22Rv1 (cell line): ENCODE measurements around the gene SHC2.

Source experiments
- ZFX ChIP-seq: fragments of 450-650 bp; IDR thresholded peaks from 2 replicates; pipeline ENCODE4 v1.6.1; 2017; ENCODE audit warnings: antibody characterized with exemption, borderline replicate concordance
- TF ChIP-seq, protein P1 (sequence below): fragments of 450-650 bp; IDR thresholded peaks from 2 replicates; pipeline ENCODE4 v1.5.1; 2017; ENCODE audit warnings: mild to moderate bottlenecking

DNA sequence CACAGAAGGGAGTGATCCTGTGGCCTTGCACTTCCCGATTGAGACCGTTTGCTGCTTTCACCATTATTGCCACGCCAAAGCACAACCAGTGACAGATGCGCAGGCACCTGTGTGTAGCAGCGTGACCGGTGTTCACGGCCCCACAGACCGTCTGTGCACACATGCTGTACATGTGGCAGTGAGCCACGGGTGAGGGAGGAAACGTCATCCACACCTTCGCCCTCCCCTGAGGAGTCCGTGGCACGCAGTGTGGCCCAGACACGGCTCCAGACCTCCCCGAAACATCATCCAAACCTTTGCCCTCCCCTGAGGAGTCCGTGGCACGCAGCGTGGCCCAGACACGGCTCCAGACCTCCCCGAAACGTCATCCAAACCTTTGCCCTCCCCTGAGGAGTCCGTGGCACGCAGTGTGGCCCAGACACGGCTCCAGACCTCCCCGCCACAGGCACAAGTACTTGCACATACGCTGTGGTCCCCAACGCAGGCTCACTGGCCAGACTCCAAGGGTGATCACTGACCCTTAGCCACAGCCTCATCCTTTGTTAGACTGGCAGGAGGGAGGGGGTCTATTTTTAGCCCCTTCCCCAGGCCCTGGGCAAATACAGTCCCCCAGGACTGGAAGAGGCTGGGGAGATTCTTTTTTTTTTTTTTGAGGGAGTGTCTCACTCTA, 7.9 kb upstream of the SHC2 start:
- TF ChIP-seq, protein P1, sequence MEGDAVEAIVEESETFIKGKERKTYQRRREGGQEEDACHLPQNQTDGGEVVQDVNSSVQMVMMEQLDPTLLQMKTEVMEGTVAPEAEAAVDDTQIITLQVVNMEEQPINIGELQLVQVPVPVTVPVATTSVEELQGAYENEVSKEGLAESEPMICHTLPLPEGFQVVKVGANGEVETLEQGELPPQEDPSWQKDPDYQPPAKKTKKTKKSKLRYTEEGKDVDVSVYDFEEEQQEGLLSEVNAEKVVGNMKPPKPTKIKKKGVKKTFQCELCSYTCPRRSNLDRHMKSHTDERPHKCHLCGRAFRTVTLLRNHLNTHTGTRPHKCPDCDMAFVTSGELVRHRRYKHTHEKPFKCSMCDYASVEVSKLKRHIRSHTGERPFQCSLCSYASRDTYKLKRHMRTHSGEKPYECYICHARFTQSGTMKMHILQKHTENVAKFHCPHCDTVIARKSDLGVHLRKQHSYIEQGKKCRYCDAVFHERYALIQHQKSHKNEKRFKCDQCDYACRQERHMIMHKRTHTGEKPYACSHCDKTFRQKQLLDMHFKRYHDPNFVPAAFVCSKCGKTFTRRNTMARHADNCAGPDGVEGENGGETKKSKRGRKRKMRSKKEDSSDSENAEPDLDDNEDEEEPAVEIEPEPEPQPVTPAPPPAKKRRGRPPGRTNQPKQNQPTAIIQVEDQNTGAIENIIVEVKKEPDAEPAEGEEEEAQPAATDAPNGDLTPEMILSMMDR, result no peak
- no peak for TF ChIP-seq ZFX
